GM19099 (cell line): ENCODE data around the gene SPHKAP.

Experiments
- POLR2A ChIP-seq: IDR thresholded peaks from 3 replicates; pipeline ENCODE4 v1.6.1; 2011; ENCODE audit warnings: low read depth; ENCODE audit not compliant: insufficient read length; ENCODE audit errors: extremely low read depth

SPHKAP gene

GRCh38 chr2:228181098-228182019 lies at the start of gene SPHKAP:
Gene SPHKAP, minus strand, starts transcription at chr2:228181687. Its CDS starts 89 bp downstream, at chr2:228181598.
- no peak for TF ChIP-seq POLR2A

GRCh38 chr2:228227466-228227865 lies 46.0 kb upstream of the SPHKAP start:
- no peak for TF ChIP-seq POLR2A

GRCh38 chr2:228224410-228224809 lies 42.9 kb upstream of the SPHKAP start:
- no peak for TF ChIP-seq POLR2A

- no peak for TF ChIP-seq POLR2A
Measured at GRCh38 chr2:228197504-228197903, 16.0 kb upstream of the SPHKAP start.

GRCh38 chr2:228180181-228181097 lies 1.0 kb downstream of the SPHKAP start:
- no peak for TF ChIP-seq POLR2A

GRCh38 chr2:228167290-228167689 lies 14.2 kb downstream of the SPHKAP start:
- TF ChIP-seq POLR2A = no peak

- no peak for TF ChIP-seq POLR2A
Measured at GRCh38 chr2:228164718-228165117, 16.8 kb downstream of the SPHKAP start.

- no peak for TF ChIP-seq POLR2A
Measured at GRCh38 chr2:228157841-228158240, 23.6 kb downstream of the SPHKAP start.

GRCh38 chr2:228144961-228145360 lies 36.5 kb downstream of the SPHKAP start:
- TF ChIP-seq POLR2A = no peak

GRCh38 chr2:228140934-228141528 lies 40.5 kb downstream of the SPHKAP start:
- TF ChIP-seq POLR2A = no peak

- TF ChIP-seq POLR2A = no peak
Measured at GRCh38 chr2:228136027-228136426, 45.5 kb downstream of the SPHKAP start.

GRCh38 chr2:228135300-228135699 lies 46.2 kb downstream of the SPHKAP start:
- no peak for TF ChIP-seq POLR2A

- no peak for TF ChIP-seq POLR2A
Measured at GRCh38 chr2:228131833-228132232, 49.7 kb downstream of the SPHKAP start.

GRCh38 chr2:228126401-228126800 lies 55.1 kb downstream of the SPHKAP start:
- no peak for TF ChIP-seq POLR2A

- TF ChIP-seq POLR2A = no peak
Measured at GRCh38 chr2:228118940-228119339, 62.5 kb downstream of the SPHKAP start.

- TF ChIP-seq POLR2A = no peak
Measured at GRCh38 chr2:228107846-228108245, 73.6 kb downstream of the SPHKAP start.
